Adrenal gland (tissue), 12 donors: ENCODE measurements around the gene DMRT1. TPM values are rescaled to one million over a fixed set of nuclear protein-coding genes. Genes with fewer than 3 reads are reported as not detected.
A peak's percentile ranks its signal among the peaks of the same experiment; 100 is the strongest.
"Not testable (repeated sequence)": the region's sequence is repeated elsewhere in the genome, so short reads cannot be mapped to it uniquely, and the experiment has no call there.

Source experiments
- DNase-seq, 7 donors: peaks; one replicate each; pipeline ENCODE4 v3.0.0-alpha.2; 2019 to 2020
- H3K27ac ChIP-seq, 5 donors: fragments of 200-600 bp; sonication (generic) in 4 of 5; 1 replicate in 3 of 5; 2 replicates in 2 of 5; pipeline versions ENCODE4 v1.5.1 to v1.8.0; 2016 to 2020; ENCODE audit warnings: mild to moderate bottlenecking in 1 of 5
- H3K27me3 ChIP-seq: fragments of 200-600 bp; 2 replicates; pipeline ENCODE4 v1.8.0; 2021
- H3K36me3 ChIP-seq, 2 donors: fragments of 200-600 bp; replicated peaks in 1 of 2; 1 replicate in 1 of 2; 2 replicates in 1 of 2; pipeline versions ENCODE4 v1.5.1 to v1.8.0; 2018 to 2022
- H3K4me1 ChIP-seq, 2 donors: fragments of 200-600 bp; replicated peaks in 1 of 2; 1 replicate in 1 of 2; 2 replicates in 1 of 2; pipeline versions ENCODE4 v1.5.1 to v1.8.0; 2018 to 2021
- H3K4me3 ChIP-seq, 4 donors: fragments of 200-600 bp; sonication (generic) in 3 of 4; one replicate each; pipeline ENCODE4 v1.5.1; 2016 to 2018
- H3K9me3 ChIP-seq, 3 donors: fragments of 200-600 bp; sonication (generic) in 1 of 3; replicated peaks in 1 of 3; 1 replicate in 2 of 3; 2 replicates in 1 of 3; pipeline versions ENCODE4 v1.5.1 to v1.8.0; 2016 to 2021
- CTCF ChIP-seq, 6 experiments: fragments of 450-650 bp in 4 of 6; fragments of 200-600 bp in 2 of 6; sonication (generic) in 1 of 6; IDR thresholded peaks; 1 replicate in 5 of 6; 2 replicates in 1 of 6; pipeline versions ENCODE4 v1.5.1 to v1.8.0; 2016 to 2021; ENCODE audit warnings: antibody characterized with exemption in 6 of 6, mild to moderate bottlenecking in 2 of 6, moderate library complexity in 1 of 6
- POLR2A ChIP-seq, 2 donors: fragments of 450-650 bp; IDR thresholded peaks; one replicate each; pipeline ENCODE4 v1.6.1; 2017; ENCODE audit warnings: antibody characterized with exemption in 2 of 2, mild to moderate bottlenecking in 2 of 2, moderate library complexity in 1 of 2
- WGBS, 4 donors: extraction: QIAGEN DNeasy Blood & Tissue Kit in 2 of 4; methylation state at CpG; one replicate each; pipeline versions ENCODE4 v1.1.5 to v1.1.7; 2013 to 2017; 5-methylcytosine and 5-hydroxymethylcytosine counted together
- intact Hi-C, 2 donors: fragments of 100-400 bp; cut with DNase I; formaldehyde crosslinking; loops; one replicate each; pipeline versions ENCODE4 v1.14.1 to v1.15.0; 2022 to 2023
- polyA plus RNA-seq, 3 donors: library from polyadenylated mRNA; stranded (reverse); fragments of 200-250 nt in 2 of 3; fragments of 350-450 nt in 1 of 3; fragmentation: Illumina TruSeq in 1 of 3; extraction: RNeasy Lipid Tissue Mini Kit (QIAGEN cat#74804) in 1 of 3; gene quantifications; one replicate each; pipeline ENCODE4 v1.2.3, GENCODE V29; 2013 to 2014
- total RNA-seq, 9 donors: library from RNA; depleted of rRNA in 4 of 9; stranded (reverse); fragments of >200 nt in 4 of 9; fragments of 120-200 nt in 1 of 9; fragmentation: NEBNext Ultra II Directional in 1 of 9; extraction: Animal tissue kit (Norgen Biotek cat#: 25700) in 1 of 9; gene quantifications; one replicate each; pipeline versions ENCODE4 v1.1.0 to v1.2.4, GENCODE V29; 2013 to 2023
- donor health status: healthy with polysubstance abuse.
- donor health status: Bipolar disorder and iron deficiency.
- donor health status: DM: yes; HTN: yes; CAD: no.
- donor health status: DM: no; HTN: no; CAD: no.
- donor health status: DM: no; HTN: no; CAD: no.
- donor health status: DM: yes; HTN: yes; CAD: no.

DMRT1 gene
- total and polyA plus RNA-seq, 12 donors, result 9.2 TPM; not detected in 11

GRCh38 chr9:995781-996180, 154.3 kb downstream of the DMRT1 start:
- WGBS, 4 donors, result 26 to 37% (median 30%) methylated on average over 3 of the region's 3 CpGs
- intact Hi-C loops, result no loop called here

GRCh38 chr9:998299-999110, 157.0 kb downstream of the DMRT1 start:
- H3K27ac ChIP-seq, H3K36me3 ChIP-seq, DNase-seq, H3K4me1 ChIP-seq, intact Hi-C loops, H3K9me3 ChIP-seq, H3K4me3 ChIP-seq, H3K27me3 ChIP-seq: not testable (repeated sequence)
- TF ChIP-seq CTCF (IDR thresholded peaks at IDR 0.05), result peak in 3 of 6 experiments; percentile 6 to 29 (median 7)
- WGBS, 4 donors, result 73 to 85% (median 78%) methylated on average over 10 to 26 of the region's 55 CpGs

More at GRCh38 chr9:995781-996180, 154.3 kb downstream of the DMRT1 start:
- Histone ChIP-seq H3K9me3 (no peaks in the 10 kb centered on the region), H3K27ac (no peak overlapping the region), H3K27me3 (no peaks in the 10 kb centered on the region), H3K36me3 (no peaks in the 10 kb centered on the region), H3K4me3 (no peak overlapping the region), H3K4me1 (no peaks in the 10 kb centered on the region)
- TF ChIP-seq CTCF (IDR thresholded peaks at IDR 0.05) (no peak), POLR2A (IDR thresholded peaks at IDR 0.05) (no peak)
- DNase-seq, result no peak

GRCh38 chr9:1001838-1002237, 160.3 kb downstream of the DMRT1 start:
- Histone ChIP-seq H3K36me3 (no peaks in the 10 kb centered on the region), H3K27ac (no peak overlapping the region), H3K9me3 (no peaks in the 10 kb centered on the region), H3K4me3 (no peak overlapping the region), H3K27me3 (peaks cover 5% of the 10 kb centered on the region), H3K4me1 (peaks cover 0 to 2% of the 10 kb centered on the region in 2 donors)
- no peak for DNase-seq
- no peak for TF ChIP-seq POLR2A (IDR thresholded peaks at IDR 0.05)
- no peak for TF ChIP-seq CTCF (IDR thresholded peaks at IDR 0.05)
- intact Hi-C loops, result loop anchor here (5.0 to 10.0 kb wide), 2 partner anchors 95 to 387 kb away; no protein-coding TSS in a partner anchor
- 41 to 66% (median 42%) methylated on average over 4 of the region's 4 CpGs for WGBS, 4 donors

- Histone ChIP-seq H3K36me3 (no peaks in the 10 kb centered on the region), H3K9me3 (no peaks in the 10 kb centered on the region), H3K4me1 (peaks cover 0 to 2% of the 10 kb centered on the region in 2 donors), H3K4me3 (no peak overlapping the region), H3K27me3 (peaks cover 5% of the 10 kb centered on the region), H3K27ac (no peak overlapping the region)
- intact Hi-C loops, result loop anchor here (5.0 to 10.0 kb wide), 2 partner anchors 95 to 388 kb away; no protein-coding TSS in a partner anchor
- WGBS, 4 donors, result 84 to 92% (median 88%) methylated on average over 2 of the region's 2 CpGs
- no peak for DNase-seq
- TF ChIP-seq CTCF (IDR thresholded peaks at IDR 0.05) (no peak), POLR2A (IDR thresholded peaks at IDR 0.05) (no peak)
Observed at GRCh38 chr9:1002678-1003077, 161.2 kb downstream of the DMRT1 start.
